ENCODE results near the gene PRR5L.

- no peak for TF ChIP-seq CTCF (IDR thresholded peaks at IDR 0.05)
- no peak for TF ChIP-seq POLR2A (IDR thresholded peaks at IDR 0.05)
Measured at GRCh38 chr11:36312611-36313472, 16.8 kb downstream of the PRR5L start.
